SK-N-SH (cell line): Measurements from ENCODE around the gene PIK3R5. TPM values are rescaled to one million over a fixed set of nuclear protein-coding genes. Genes with fewer than 3 reads are reported as not detected.

Experiments
- CTCF ChIA-PET: fragments of 300-600, 350-600 bp; formaldehyde crosslinking; extraction: SDS; loops from one replicate; lab custom pipeline; 2021; lab: Yijun Ruan, JAX
- POLR2A ChIA-PET: fragments of 350-600 bp; sonication (Branson Sonifier 250); formaldehyde crosslinking; extraction: SDS; loops from one replicate; lab custom pipeline; 2020; ENCODE audit warnings: antibody characterized with exemption, inconsistent platforms; lab: Yijun Ruan, JAX
- DNase-seq: peaks from one replicate; pipeline ENCODE4 v3.0.0; 2012
- H2AFZ ChIP-seq: fragments of 200-600 bp; sonication (generic); 2 replicates; pipeline ENCODE4 v1.8.1; 2016; ENCODE audit warnings: antibody characterized with exemption, mild to moderate bottlenecking, low read depth
- H3F3A ChIP-seq: fragments of 200-600 bp; sonication (generic); replicated peaks from 2 replicates; pipeline ENCODE3; 2016; ENCODE audit warnings: antibody characterized with exemption, mild to moderate bottlenecking; ENCODE audit not compliant: insufficient read depth
- H3K27ac ChIP-seq, 2 experiments: fragments of 200-500 bp in 1 of 2; fragments of 200-600 bp in 1 of 2; sonication (Bioruptor generic) in 1 of 2; sonication (generic), shearing (Covaris generic) in 1 of 2; 2 replicates each; pipeline versions ENCODE4 v1.5.1 to v1.6.1; 2014 to 2016; ENCODE audit warnings: low read depth in 2 of 2, inconsistent platforms in 1 of 2, low read length in 1 of 2, mild to moderate bottlenecking in 1 of 2, mixed read lengths in 1 of 2
- H3K27me3 ChIP-seq: fragments of 200-600 bp; sonication (generic), shearing (Covaris generic); 2 replicates; pipeline ENCODE4 v1.6.1; 2016; ENCODE audit warnings: mixed run types; ENCODE audit not compliant: insufficient read depth
- H3K36me3 ChIP-seq, 2 experiments: fragments of 200-500 bp in 1 of 2; fragments of 200-600 bp in 1 of 2; sonication (Bioruptor generic) in 1 of 2; sonication (generic) in 1 of 2; replicated peaks in 1 of 2; 2 replicates each; pipeline versions ENCODE3 to v1.5.1; 2014 to 2016; ENCODE audit warnings: low read length in 1 of 2, mild to moderate bottlenecking in 1 of 2; ENCODE audit not compliant: insufficient read depth in 2 of 2, control insufficient read depth in 1 of 2
- H3K4me1 ChIP-seq, 2 experiments: fragments of 200-500 bp in 1 of 2; fragments of 200-600 bp in 1 of 2; sonication (Bioruptor generic) in 1 of 2; sonication (generic), shearing (Covaris generic) in 1 of 2; 2 replicates each; pipeline versions ENCODE4 v1.5.1 to v1.6.1; 2014 to 2016; ENCODE audit warnings: low read depth in 1 of 2, low read length in 1 of 2, mixed run types in 1 of 2; ENCODE audit not compliant: insufficient read depth in 2 of 2, control insufficient read depth in 1 of 2
- H3K4me2 ChIP-seq: fragments of 200-600 bp; sonication (generic), shearing (Covaris generic); 2 replicates; pipeline ENCODE4 v1.6.1; 2017; ENCODE audit warnings: mixed run types
- H3K4me3 ChIP-seq, 2 experiments: fragments of 200-500 bp in 1 of 2; fragments of 200-600 bp in 1 of 2; sonication (Bioruptor generic) in 1 of 2; sonication (generic), shearing (Covaris generic) in 1 of 2; 2 replicates each; pipeline versions ENCODE4 v1.5.1 to v1.8.1; 2014 to 2016; ENCODE audit warnings: low read depth in 2 of 2, inconsistent platforms in 1 of 2, low read length in 1 of 2, mild to moderate bottlenecking in 1 of 2, mixed read lengths in 1 of 2, moderate library complexity in 1 of 2
- H3K79me2 ChIP-seq: fragments of 200-600 bp; sonication (generic); 2 replicates; pipeline ENCODE4 v1.8.1; 2017; ENCODE audit warnings: mild to moderate bottlenecking; ENCODE audit not compliant: insufficient read depth
- H3K9ac ChIP-seq: fragments of 200-600 bp; sonication (generic); 2 replicates; pipeline ENCODE4 v1.6.1; 2017; ENCODE audit warnings: mixed run types
- H3K9me2 ChIP-seq: fragments of 200-600 bp; sonication (generic); 2 replicates; pipeline ENCODE4 v1.6.1; 2017; ENCODE audit warnings: mixed run types
- H3K9me3 ChIP-seq: fragments of 200-600 bp; sonication (generic); 2 replicates; pipeline ENCODE4 v1.6.1; 2017; ENCODE audit warnings: mixed run types, mild to moderate bottlenecking, moderate library complexity
- H4K20me1 ChIP-seq: fragments of 200-600 bp; sonication (generic); 2 replicates; pipeline ENCODE4 v1.6.1; 2017; ENCODE audit warnings: mild to moderate bottlenecking, mixed run types; ENCODE audit not compliant: insufficient read depth
- CHD2 ChIP-seq: fragments of 150-350 bp; IDR thresholded peaks from 2 replicates; pipeline ENCODE4 v1.6.1; 2018; ENCODE audit warnings: low read length; ENCODE audit not compliant: partially characterized antibody
- FOXM1 ChIP-seq: IDR thresholded peaks from 2 replicates; pipeline ENCODE4 v1.4.0; 2012; ENCODE audit warnings: low read depth, mild to moderate bottlenecking
- GATA2 ChIP-seq: sonication (generic); formaldehyde crosslinking; IDR thresholded peaks from 2 replicates; pipeline ENCODE4 v1.5.0; 2020; ENCODE audit warnings: mild to moderate bottlenecking, missing genetic modification reagents
- NRF1 ChIP-seq: IDR thresholded peaks from 2 replicates; pipeline ENCODE4 v1.6.1; 2012; ENCODE audit warnings: low read depth, mild to moderate bottlenecking, low read length
- RAD21 ChIP-seq: IDR thresholded peaks from 2 replicates; pipeline ENCODE4 v1.6.1; 2012; ENCODE audit warnings: mild to moderate bottlenecking, low read length
- RFX5 ChIP-seq: IDR thresholded peaks from 2 replicates; pipeline ENCODE4 v1.6.1; 2012; ENCODE audit warnings: mild to moderate bottlenecking, improper control_type of control experiment, low read length
- SIN3A ChIP-seq: IDR thresholded peaks from 2 replicates; pipeline ENCODE4 v1.6.1; 2012; ENCODE audit warnings: low read depth, mild to moderate bottlenecking, low read length, moderate library complexity, borderline replicate concordance
- TAF1 ChIP-seq: IDR thresholded peaks from 2 replicates; pipeline ENCODE4 v1.6.1; 2012; ENCODE audit warnings: low read depth, mild to moderate bottlenecking, low read length, moderate library complexity, borderline replicate concordance
- YY1 ChIP-seq: IDR thresholded peaks from 2 replicates; pipeline ENCODE4 v1.4.0; 2012; ENCODE audit warnings: low read depth, mild to moderate bottlenecking
- WGBS: methylation state at CpG from one replicate; pipeline ENCODE4 v1.1.6; 2017; ENCODE audit warnings: low lambda C conversion rate; 5-methylcytosine and 5-hydroxymethylcytosine counted together
- polyA plus RNA-seq, 3 experiments: library from polyadenylated mRNA; depleted of rRNA; stranded (reverse); fragments of >200 nt; gene quantifications; 2 replicates each; pipeline ENCODE4 v1.2.3, GENCODE V29; 2012
- TF ChIP-seq, protein P1 (sequence below): fragments of 150-350 bp; IDR thresholded peaks from 2 replicates; pipeline ENCODE4 v1.6.1; 2016; ENCODE audit warnings: mild to moderate bottlenecking, low read depth, low read length
- TF ChIP-seq, protein P2 (sequence below): IDR thresholded peaks from 2 replicates; pipeline ENCODE4 v1.4.0; 2012; ENCODE audit warnings: low read depth, borderline replicate concordance

PIK3R5 gene
- polyA plus RNA-seq, 1 of the 3 experiments (the other 2 are of a cell fraction) = not detected

DNA sequence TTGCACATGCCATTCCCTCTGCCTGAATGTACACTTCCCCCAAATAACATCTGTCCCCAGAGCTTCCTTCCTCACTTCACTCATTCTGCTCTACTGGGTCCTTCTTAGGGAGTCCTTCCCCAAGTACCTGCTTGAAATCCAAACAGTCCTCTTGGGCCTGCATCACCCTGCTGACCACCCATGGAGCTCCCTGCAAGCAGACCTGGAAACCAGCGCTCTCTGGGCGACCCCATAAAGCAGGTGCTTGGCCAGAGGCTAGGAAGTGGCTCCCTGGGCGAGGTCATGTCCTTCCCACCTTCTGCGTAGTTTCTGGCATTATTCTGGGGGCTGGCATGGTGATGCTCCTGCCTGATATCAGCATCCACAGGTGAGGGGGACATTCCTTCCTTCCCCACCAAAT is 43.6 kb upstream of the PIK3R5 start:
- H3F3A ChIP-seq = no peaks in the 10 kb centered on the region
- DNase-seq = no peak
- H3K9ac ChIP-seq = no peak overlapping the region
- H3K27ac ChIP-seq = no peak overlapping the region
- no peaks in the 10 kb centered on the region for H3K9me3 ChIP-seq
- ChIA-PET POLR2A (no interaction called here), CTCF (interaction anchor here (1.0 kb wide), 1 partner anchor 11 kb away, joined by 4 read pairs; no protein-coding TSS in a partner anchor)
- no peak overlapping the region for H2AFZ ChIP-seq
- no peaks in the 10 kb centered on the region for H3K36me3 ChIP-seq
- H4K20me1 ChIP-seq = no peaks in the 10 kb centered on the region
- no peaks in the 10 kb centered on the region for H3K79me2 ChIP-seq
- H3K9me2 ChIP-seq = no peaks in the 10 kb centered on the region
- H3K27me3 ChIP-seq = peaks cover 43% of the 10 kb centered on the region
- no peak overlapping the region for H3K4me3 ChIP-seq
- 4% methylated on average over 4 of the region's 4 CpGs for WGBS
- TF ChIP-seq GATA2 (CRISPR knock-in tag) (no peak), CHD2 (no peak), TAF1 (no peak), FOXM1 (no peak), RFX5 (no peak), SIN3A (no peak), RAD21 (no peak), NRF1 (no peak), YY1 (no peak)
- TF ChIP-seq, protein P1, sequence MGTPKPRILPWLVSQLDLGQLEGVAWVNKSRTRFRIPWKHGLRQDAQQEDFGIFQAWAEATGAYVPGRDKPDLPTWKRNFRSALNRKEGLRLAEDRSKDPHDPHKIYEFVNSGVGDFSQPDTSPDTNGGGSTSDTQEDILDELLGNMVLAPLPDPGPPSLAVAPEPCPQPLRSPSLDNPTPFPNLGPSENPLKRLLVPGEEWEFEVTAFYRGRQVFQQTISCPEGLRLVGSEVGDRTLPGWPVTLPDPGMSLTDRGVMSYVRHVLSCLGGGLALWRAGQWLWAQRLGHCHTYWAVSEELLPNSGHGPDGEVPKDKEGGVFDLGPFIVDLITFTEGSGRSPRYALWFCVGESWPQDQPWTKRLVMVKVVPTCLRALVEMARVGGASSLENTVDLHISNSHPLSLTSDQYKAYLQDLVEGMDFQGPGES = no peak
- H3K4me1 ChIP-seq = no peaks in the 10 kb centered on the region
- H3K4me2 ChIP-seq = no peak overlapping the region

DNA sequence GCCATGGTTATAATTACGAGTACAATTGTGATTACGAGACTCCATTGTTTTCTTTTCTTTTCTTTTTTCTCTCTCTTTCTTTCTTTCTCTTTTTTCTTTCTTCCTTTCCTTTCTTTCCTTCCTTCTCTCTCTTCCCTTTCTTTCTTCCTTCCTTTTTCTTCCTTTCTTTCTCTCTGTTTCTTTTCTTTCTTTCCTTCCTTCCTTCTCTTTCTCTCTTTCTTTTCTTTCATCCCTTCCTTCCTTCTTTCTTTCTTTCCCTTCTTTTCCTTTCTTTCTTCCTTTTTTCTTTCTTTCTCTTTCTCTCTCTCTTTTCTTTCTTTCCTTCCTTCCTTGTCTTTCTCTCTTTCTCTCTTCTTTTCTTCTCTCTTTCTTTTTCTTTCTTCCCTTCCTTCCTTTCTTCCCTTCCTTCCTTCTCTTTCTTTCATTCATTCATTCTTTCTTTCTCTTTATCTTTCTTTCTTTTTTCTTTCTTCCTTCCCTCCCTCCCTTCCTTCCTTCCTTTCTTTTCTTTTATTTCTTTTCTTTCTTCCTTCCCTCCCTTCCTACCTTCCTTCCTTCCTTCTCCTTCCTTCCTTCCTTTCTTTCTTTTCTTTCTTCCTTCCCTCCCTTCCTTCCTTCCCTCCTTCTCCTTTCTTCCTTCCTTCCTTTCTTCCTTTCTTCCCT is 41.7 kb upstream of the PIK3R5 start:
- Histone ChIP-seq H4K20me1 (no peaks in the 10 kb centered on the region), H3K4me1 (no peaks in the 10 kb centered on the region), H3K36me3 (no peaks in the 10 kb centered on the region), H3K9me2 (no peaks in the 10 kb centered on the region), H2AFZ (no peak overlapping the region), H3K9me3 (no peaks in the 10 kb centered on the region), H3K4me3 (no peak overlapping the region), H3K4me2 (no peak overlapping the region), H3K9ac (no peak overlapping the region), H3K79me2 (no peaks in the 10 kb centered on the region), H3K27ac (no peak overlapping the region), H3K27me3 (peaks cover 40% of the 10 kb centered on the region), H3F3A (no peaks in the 10 kb centered on the region)
- ChIA-PET CTCF (interaction anchor here (0.7 kb wide), 1 partner anchor 9 kb away, joined by 3 read pairs; no protein-coding TSS in a partner anchor), POLR2A (no interaction called here)
- 66% methylated on average over 2 of the region's 2 CpGs for WGBS
- DNase-seq = no peak
- TF ChIP-seq, protein P2, sequence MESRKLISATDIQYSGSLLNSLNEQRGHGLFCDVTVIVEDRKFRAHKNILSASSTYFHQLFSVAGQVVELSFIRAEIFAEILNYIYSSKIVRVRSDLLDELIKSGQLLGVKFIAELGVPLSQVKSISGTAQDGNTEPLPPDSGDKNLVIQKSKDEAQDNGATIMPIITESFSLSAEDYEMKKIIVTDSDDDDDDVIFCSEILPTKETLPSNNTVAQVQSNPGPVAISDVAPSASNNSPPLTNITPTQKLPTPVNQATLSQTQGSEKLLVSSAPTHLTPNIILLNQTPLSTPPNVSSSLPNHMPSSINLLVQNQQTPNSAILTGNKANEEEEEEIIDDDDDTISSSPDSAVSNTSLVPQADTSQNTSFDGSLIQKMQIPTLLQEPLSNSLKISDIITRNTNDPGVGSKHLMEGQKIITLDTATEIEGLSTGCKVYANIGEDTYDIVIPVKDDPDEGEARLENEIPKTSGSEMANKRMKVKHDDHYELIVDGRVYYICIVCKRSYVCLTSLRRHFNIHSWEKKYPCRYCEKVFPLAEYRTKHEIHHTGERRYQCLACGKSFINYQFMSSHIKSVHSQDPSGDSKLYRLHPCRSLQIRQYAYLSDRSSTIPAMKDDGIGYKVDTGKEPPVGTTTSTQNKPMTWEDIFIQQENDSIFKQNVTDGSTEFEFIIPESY = no peak
